Measurements from ENCODE around the gene CBX8.
"Not testable (repeated sequence)": the region's sequence is repeated elsewhere in the genome, so short reads cannot be mapped to it uniquely, and the experiment has no call there.

CBX8 gene

GRCh38 chr17:79777120-79777893 is 19.6 kb downstream of the CBX8 start:
- DNase-seq = no peak

- no peak for DNase-seq
These were observed 20.3 kb downstream of the CBX8 start for GRCh38 chr17:79776376-79777119.

- no peak for DNase-seq
These were observed 21.2 kb downstream of the CBX8 start for GRCh38 chr17:79775632-79776031.

- DNase-seq = no peak
These were observed 22.3 kb downstream of the CBX8 start for GRCh38 chr17:79774561-79774975.

GRCh38 chr17:79772726-79773125 is 24.2 kb downstream of the CBX8 start:
- DNase-seq = not testable (repeated sequence)

GRCh38 chr17:79771276-79771675 is 25.6 kb downstream of the CBX8 start:
- no peak for DNase-seq

GRCh38 chr17:79769570-79770506 is 27.0 kb downstream of the CBX8 start:
- no peak for DNase-seq

- DNase-seq = no peak
These were observed 31.2 kb downstream of the CBX8 start for GRCh38 chr17:79765708-79766107.

- DNase-seq = no peak
These were observed 34.8 kb downstream of the CBX8 start for GRCh38 chr17:79761894-79762589.

GRCh38 chr17:79760197-79760906 is 36.5 kb downstream of the CBX8 start:
- no peak for DNase-seq

- DNase-seq = no peak
These were observed 38.6 kb downstream of the CBX8 start for GRCh38 chr17:79758271-79758670.

GRCh38 chr17:79757140-79757745 is 39.6 kb downstream of the CBX8 start:
- no peak for DNase-seq

GRCh38 chr17:79755591-79755990 is 41.3 kb downstream of the CBX8 start:
- DNase-seq = no peak

- not testable (repeated sequence) for DNase-seq
These were observed 42.0 kb downstream of the CBX8 start for GRCh38 chr17:79754903-79755302.

- no peak for DNase-seq
These were observed 42.5 kb downstream of the CBX8 start for GRCh38 chr17:79754370-79754769.

GRCh38 chr17:79752175-79752574 is 44.7 kb downstream of the CBX8 start:
- no peak for DNase-seq

GRCh38 chr17:79750650-79751545 is 46.0 kb downstream of the CBX8 start:
- DNase-seq = no peak

GRCh38 chr17:79749958-79750357 is 46.9 kb downstream of the CBX8 start:
- DNase-seq = no peak

- DNase-seq = no peak
These were observed 47.6 kb downstream of the CBX8 start for GRCh38 chr17:79749156-79749815.

Measured in activated CD8-positive, alpha-beta memory T cell treated with anti-CD3 and anti-CD28 coated beads, Interleukin-2, amount 50 U/mL, for 4 hours (primary cell).